AG09319 (cell line): ENCODE data around the gene MIEN1.

Experiments used
- DNase-seq: peaks from one replicate; pipeline ENCODE4 v3.0.0-alpha.2; 2010; ENCODE audit warnings: low read depth; ENCODE audit errors: extremely low read depth
- TF ChIP-seq, protein P1 (sequence below): IDR thresholded peaks from 2 replicates; pipeline ENCODE4 v1.5.1; 2011; ENCODE audit warnings: low read depth, mild to moderate bottlenecking, inconsistent platforms, low read length, moderate library complexity

Gene MIEN1

DNA sequence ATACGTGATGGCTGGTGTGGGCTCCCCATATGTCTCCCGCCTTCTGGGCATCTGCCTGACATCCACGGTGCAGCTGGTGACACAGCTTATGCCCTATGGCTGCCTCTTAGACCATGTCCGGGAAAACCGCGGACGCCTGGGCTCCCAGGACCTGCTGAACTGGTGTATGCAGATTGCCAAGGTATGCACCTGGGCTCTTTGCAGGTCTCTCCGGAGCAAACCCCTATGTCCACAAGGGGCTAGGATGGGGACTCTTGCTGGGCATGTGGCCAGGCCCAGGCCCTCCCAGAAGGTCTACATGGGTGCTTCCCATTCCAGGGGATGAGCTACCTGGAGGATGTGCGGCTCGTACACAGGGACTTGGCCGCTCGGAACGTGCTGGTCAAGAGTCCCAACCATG lies 5.6 kb downstream of the MIEN1 start:
- TF ChIP-seq, protein P1, sequence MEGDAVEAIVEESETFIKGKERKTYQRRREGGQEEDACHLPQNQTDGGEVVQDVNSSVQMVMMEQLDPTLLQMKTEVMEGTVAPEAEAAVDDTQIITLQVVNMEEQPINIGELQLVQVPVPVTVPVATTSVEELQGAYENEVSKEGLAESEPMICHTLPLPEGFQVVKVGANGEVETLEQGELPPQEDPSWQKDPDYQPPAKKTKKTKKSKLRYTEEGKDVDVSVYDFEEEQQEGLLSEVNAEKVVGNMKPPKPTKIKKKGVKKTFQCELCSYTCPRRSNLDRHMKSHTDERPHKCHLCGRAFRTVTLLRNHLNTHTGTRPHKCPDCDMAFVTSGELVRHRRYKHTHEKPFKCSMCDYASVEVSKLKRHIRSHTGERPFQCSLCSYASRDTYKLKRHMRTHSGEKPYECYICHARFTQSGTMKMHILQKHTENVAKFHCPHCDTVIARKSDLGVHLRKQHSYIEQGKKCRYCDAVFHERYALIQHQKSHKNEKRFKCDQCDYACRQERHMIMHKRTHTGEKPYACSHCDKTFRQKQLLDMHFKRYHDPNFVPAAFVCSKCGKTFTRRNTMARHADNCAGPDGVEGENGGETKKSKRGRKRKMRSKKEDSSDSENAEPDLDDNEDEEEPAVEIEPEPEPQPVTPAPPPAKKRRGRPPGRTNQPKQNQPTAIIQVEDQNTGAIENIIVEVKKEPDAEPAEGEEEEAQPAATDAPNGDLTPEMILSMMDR, result no peak
- no peak for DNase-seq

DNA sequence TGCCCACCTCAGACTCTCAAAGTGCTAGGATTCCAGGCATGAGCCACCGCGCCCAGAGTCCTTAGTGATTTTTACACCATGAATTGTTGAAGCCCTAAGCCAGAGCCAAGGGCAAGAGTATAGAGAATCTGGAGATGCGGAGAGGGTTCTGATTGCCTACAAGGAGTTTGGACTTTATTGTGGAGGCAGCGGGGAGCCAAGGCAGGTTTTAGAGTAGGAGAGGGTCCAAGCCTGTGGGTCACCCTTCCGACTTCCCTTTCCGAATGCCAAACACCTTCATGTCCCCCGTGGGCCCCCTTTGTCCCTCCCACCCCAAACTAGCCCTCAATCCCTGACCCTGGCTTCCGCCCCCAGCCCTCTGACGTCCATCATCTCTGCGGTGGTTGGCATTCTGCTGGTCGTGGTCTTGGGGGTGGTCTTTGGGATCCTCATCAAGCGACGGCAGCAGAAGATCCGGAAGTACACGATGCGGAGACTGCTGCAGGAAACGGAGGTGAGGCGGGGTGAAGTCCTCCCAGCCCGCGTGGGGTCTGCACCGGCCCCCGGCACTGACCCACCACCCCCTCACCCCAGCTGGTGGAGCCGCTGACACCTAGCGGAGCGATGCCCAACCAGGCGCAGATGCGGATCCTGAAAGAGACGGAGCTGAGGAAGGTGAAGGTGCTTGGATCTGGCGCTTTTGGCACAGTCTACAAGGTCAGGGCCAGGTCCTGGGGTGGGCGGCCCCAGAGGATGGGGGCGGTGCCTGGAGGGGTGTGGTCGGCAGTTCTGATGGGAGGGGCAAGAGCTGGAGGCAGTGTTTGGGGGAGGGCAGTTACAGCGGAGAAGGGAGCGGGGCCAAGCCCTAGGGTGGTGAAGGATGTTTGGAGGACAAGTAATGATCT lies 7.1 kb downstream of the MIEN1 start:
- DNase-seq, result no peak
- TF ChIP-seq, protein P1, result no peak

DNA sequence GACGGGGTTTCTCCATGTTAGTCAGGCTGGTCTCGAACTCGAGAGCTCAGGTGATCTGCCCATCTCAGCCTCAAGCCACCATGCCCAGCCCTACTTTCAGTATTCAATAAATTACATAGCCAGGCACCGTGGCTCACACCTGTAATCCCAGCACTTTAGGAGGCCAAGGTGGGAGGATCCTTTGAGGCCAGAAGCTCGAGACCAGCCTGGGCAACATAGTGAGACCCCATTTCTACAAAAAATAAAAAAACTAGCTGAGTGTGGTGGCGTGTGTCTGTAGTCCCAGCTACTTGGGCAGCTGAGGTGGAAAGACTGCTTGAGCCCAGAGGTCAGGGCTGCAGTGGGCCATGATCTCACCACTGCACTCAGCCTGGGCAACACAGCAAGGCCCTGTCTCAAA lies 8.2 kb downstream of the MIEN1 start:
- DNase-seq, result no peak
- TF ChIP-seq, protein P1, result no peak

DNA sequence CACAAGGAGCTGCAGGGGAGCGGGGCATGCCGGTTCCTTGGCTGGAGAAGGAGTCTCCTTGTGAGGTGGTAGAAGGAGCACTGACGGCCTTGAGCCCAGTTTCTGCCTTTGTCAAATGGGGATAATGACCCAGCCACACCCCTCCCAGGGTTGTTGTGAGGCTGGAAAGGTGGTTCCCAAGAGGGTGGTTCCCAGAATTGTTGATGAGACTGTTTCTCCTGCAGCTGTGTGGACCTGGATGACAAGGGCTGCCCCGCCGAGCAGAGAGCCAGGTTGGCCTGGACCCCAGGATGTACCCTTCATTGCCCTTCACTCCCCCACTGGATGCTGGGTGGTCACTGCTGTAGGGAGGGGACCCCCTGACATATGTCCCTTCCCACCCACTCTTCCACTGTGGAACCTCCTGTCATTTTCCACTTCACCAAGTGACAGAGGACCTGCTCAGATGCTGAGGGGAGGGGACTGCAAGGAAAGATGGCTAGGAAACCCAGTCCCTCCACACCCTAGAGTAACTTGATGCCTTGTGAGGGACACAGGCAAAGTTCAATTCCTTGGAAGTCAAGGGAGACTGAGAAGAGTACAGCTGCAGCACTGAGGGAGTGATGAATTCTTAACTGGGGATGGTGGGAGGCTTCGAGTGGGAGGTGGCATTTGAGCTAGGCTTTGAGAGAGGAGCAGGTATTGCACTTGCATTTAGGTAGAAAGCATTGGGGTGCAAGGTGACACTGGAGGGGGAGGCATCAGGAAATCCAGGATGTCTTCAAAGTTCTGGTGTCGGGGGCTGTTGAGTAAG lies 10.6 kb downstream of the MIEN1 start:
- no peak for DNase-seq
- TF ChIP-seq, protein P1, result no peak

DNA sequence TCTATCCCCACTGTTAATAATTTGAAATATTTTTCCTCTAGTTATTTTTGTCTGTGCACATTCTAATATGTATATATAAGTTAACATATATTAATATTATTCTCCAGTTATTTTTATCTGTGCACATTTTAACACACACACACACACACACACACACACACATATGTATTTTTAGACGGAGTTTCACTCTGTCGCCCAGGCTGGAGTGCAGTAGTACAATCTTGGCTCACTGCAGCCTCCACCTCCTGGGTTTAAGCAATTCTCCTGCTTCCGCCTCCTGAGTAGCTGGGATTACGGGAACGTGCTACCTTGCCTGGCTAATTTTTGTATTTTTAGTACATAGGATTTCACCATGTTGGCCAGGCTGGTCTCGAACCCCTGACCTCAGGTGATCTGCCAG lies 12.7 kb downstream of the MIEN1 start:
- no peak for DNase-seq
- TF ChIP-seq, protein P1, result no peak

DNA sequence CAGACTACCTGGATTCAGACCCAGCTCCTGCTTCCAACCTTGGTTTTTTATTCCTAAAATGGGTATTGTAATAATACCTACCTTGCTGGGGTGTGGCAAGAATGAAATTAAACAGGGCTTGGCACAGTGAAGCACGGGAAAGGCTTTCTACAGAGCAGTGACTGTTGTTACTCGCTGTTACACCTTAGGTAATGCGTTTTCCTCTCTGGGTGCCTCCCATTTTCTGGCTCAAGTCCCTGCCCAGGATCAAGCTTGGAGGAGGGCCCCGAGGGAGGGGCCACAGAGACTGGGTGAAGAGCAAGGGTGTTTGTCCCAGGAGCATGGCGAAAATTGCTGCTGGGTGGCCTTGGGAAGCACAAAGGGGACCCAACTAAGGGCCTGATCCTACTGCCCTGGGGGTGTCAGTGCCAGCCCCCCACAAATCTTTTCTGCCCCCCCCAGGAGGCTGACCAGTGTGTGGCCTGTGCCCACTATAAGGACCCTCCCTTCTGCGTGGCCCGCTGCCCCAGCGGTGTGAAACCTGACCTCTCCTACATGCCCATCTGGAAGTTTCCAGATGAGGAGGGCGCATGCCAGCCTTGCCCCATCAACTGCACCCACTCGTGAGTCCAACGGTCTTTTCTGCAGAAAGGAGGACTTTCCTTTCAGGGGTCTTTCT lies 13.3 kb downstream of the MIEN1 start:
- TF ChIP-seq, protein P1, result no peak
- no peak for DNase-seq
